GM18858 (cell line): ENCODE results near the gene EXD2.
"Not testable (repeated sequence)": the region's sequence is repeated elsewhere in the genome, so short reads cannot be mapped to it uniquely, and the experiment has no call there.

Source experiments
- ATAC-seq: cut with Tn5 transposase; IDR thresholded peaks from one replicate; pipeline ENCODE4 v1.9.1; 2021; ENCODE audit not compliant: unreplicated experiment

EXD2 gene

GRCh38 chr14:69190191-69190590 lies 1.1 kb upstream of the EXD2 start:
- ATAC-seq: no peak

- ATAC-seq: no peak
Measured at GRCh38 chr14:69193721-69194120, 2.4 kb downstream of the EXD2 start.

- no peak for ATAC-seq
Measured at GRCh38 chr14:69199786-69200185, 8.5 kb downstream of the EXD2 start.

GRCh38 chr14:69204753-69205152 lies 13.5 kb downstream of the EXD2 start:
- no peak for ATAC-seq

GRCh38 chr14:69207435-69208041 lies 16.2 kb downstream of the EXD2 start:
- ATAC-seq: no peak

- ATAC-seq: no peak
Measured at GRCh38 chr14:69208666-69209065, 17.4 kb downstream of the EXD2 start.

GRCh38 chr14:69214393-69214792 lies 23.1 kb downstream of the EXD2 start:
- ATAC-seq: no peak

- not testable (repeated sequence) for ATAC-seq
Measured at GRCh38 chr14:69217663-69218062, 26.4 kb downstream of the EXD2 start.

- ATAC-seq: no peak
Measured at GRCh38 chr14:69224946-69225345, 33.6 kb downstream of the EXD2 start.

GRCh38 chr14:69226178-69226577 lies 34.9 kb downstream of the EXD2 start:
- ATAC-seq: no peak

- no peak for ATAC-seq
Measured at GRCh38 chr14:69226736-69227135, 35.4 kb downstream of the EXD2 start.

- no peak for ATAC-seq
Measured at GRCh38 chr14:69231486-69231885, 40.2 kb downstream of the EXD2 start.

GRCh38 chr14:69232388-69232787 lies 41.1 kb downstream of the EXD2 start:
- ATAC-seq: no peak

GRCh38 chr14:69234106-69234505 lies 42.8 kb downstream of the EXD2 start:
- no peak for ATAC-seq

- no peak for ATAC-seq
Measured at GRCh38 chr14:69235708-69236107, 44.4 kb downstream of the EXD2 start.

GRCh38 chr14:69237142-69237541 lies 45.8 kb downstream of the EXD2 start:
- no peak for ATAC-seq

- no peak for ATAC-seq
Measured at GRCh38 chr14:69237584-69237983, 46.3 kb downstream of the EXD2 start.

GRCh38 chr14:69238883-69239282 lies 47.6 kb downstream of the EXD2 start:
- no peak for ATAC-seq

GRCh38 chr14:69240527-69241173 lies 49.4 kb downstream of the EXD2 start:
- no peak for ATAC-seq

- ATAC-seq: no peak
Measured at GRCh38 chr14:69241577-69241976, 50.3 kb downstream of the EXD2 start.

- ATAC-seq: no peak
Measured at GRCh38 chr14:69242311-69243224, 51.3 kb downstream of the EXD2 start.

- no peak for ATAC-seq
Measured at GRCh38 chr14:69244946-69245345, 53.6 kb downstream of the EXD2 start.
